Measurements from ENCODE around the gene MLXIP. TPM values are rescaled to one million over a fixed set of nuclear protein-coding genes. Genes with fewer than 3 reads are reported as not detected.
A peak's percentile ranks its signal among the peaks of the same experiment; 100 is the strongest.

Gene MLXIP
- total and polyA plus RNA-seq, 9 of the 15 experiments (the other 6 are each of a cell fraction or from before 2014, with no cell fraction given) = 2.2 to 66.3 (median 18.1) TPM

- no peak overlapping the region for H3K27ac ChIP-seq (ENCODE audit: extremely low read depth, low read depth, low read length)
- peak in 3 of 4 experiments; percentile 37 to 52 (median 43) for DNase-seq (ENCODE audit: extremely low read depth in 1 of 4, low spot score in 3 of 4)
- H3K4me2 ChIP-seq (ENCODE audit: insufficient read depth, low read length) = no peak overlapping the region
- no peaks in the 10 kb centered on the region for H3K9me3 ChIP-seq (replicated peaks; ENCODE audit: control insufficient read depth, insufficient read depth, low read depth, low read length)
- in situ Hi-C loops (cut with MboI) = no loop called here
- no peak for FAIRE-seq
- peak; percentile 78 for ATAC-seq
- TF ChIP-seq KLF10 (CRISPR knock-in tag; IDR thresholded peaks at IDR 0.05) (no peak), GATAD2B (IDR thresholded peaks at IDR 0.05; ENCODE audit: borderline replicate concordance) (no peak), RAD21 (CRISPR knock-in tag; conservative IDR thresholded peaks at IDR 0.05 in 1 of 2, IDR thresholded peaks at IDR 0.05 in 1 of 2) (0 out of 4 replicates have a peak, but pooled peaks of 1 of the 2 experiments have one; percentile 27), CTCF (IDR thresholded peaks at IDR 0.05 in 2 of 3, conservative IDR thresholded peaks at IDR 0.05 in 1 of 3; ENCODE audit: insufficient read depth in 2 of 3, low read depth in 1 of 3, low read length in 3 of 3) (peak; percentile 35 to 51 (median 43); a peak in 4 of 6 replicates), RERE (CRISPR knock-in tag; IDR thresholded peaks at IDR 0.05; ENCODE audit: borderline replicate concordance) (no peak), NR2C2 (CRISPR knock-in tag; IDR thresholded peaks at IDR 0.05) (no peak), NR2C2 (tag; IDR thresholded peaks at IDR 0.05) (no peak), SMC3 (conservative IDR thresholded peaks at IDR 0.05; ENCODE audit: insufficient read depth, low read depth, low read length) (peak; percentile 31; the same call in 1 of the 2 replicates)
- no peaks in the 10 kb centered on the region for H3K9me1 ChIP-seq (ENCODE audit: control insufficient read depth, insufficient read depth, low read length)
- H3K27me3 ChIP-seq (ENCODE audit: control insufficient read depth in 2 of 2, insufficient read depth in 2 of 2, low read length in 2 of 2) = no peaks in the 10 kb centered on the region
- H3K4me1 ChIP-seq (replicated peaks in 1 of 2; ENCODE audit: control insufficient read depth in 2 of 2, insufficient read depth in 2 of 2, low read length in 2 of 2) = peaks cover 0 to 22% of the 10 kb centered on the region in 2 experiments; a peak in 1 of 5 replicates
- no peak overlapping the region for H3K4me3 ChIP-seq
- 0 out of 2 replicates have a peak, but pooled peaks cover 4% of the 10 kb centered on the region for H4K20me1 ChIP-seq (replicated peaks; ENCODE audit: control insufficient read depth, insufficient read depth, low read length)
- H3K9ac ChIP-seq (ENCODE audit: insufficient read depth in 1 of 2, low read depth in 2 of 2, low read length in 2 of 2) = 0 out of 4 replicates have a peak overlapping the region, but pooled peaks of 1 of the 2 experiments have one; percentile 1
- WGBS (ENCODE audit: insufficient coverage, low coverage, missing lambda C conversion rate) = 73% methylated on average over 9 of the region's 10 CpGs
- peaks cover 88% of the 10 kb centered on the region for H3K36me3 ChIP-seq (ENCODE audit: control insufficient read depth, insufficient read depth, low read length)
- BruUV-seq (replicated peaks) = no TSS peak
- no peak overlapping the region for H2AFZ ChIP-seq (ENCODE audit: low read depth, low read length)
- POLR2A ChIA-PET = interaction anchor here (1.3 kb wide), 2 partner anchors 11 to 41 kb away, joined by 3 to 7 read pairs; no protein-coding TSS in a partner anchor
- intact Hi-C loops (cut with micrococcal nuclease) = no loop called here
- no peaks in the 10 kb centered on the region for H3K79me2 ChIP-seq (ENCODE audit: control insufficient read depth, insufficient read depth, low read length)
- CTCF ChIA-PET (ENCODE audit: low intra/inter-chr PET ratio) = interaction anchor here (0.6 kb wide), 1 partner anchor 83 kb away, joined by 3 read pairs; no protein-coding TSS in a partner anchor
Observed at GRCh38 chr12:122137229-122137628, 58.7 kb downstream of the MLXIP start.

Measured in K562 (cell line).